HepG2 (cell line): ENCODE results near the gene CHRNB2. TPM values are rescaled to one million over a fixed set of nuclear protein-coding genes. Genes with fewer than 3 reads are reported as not detected.

Source experiments
- AGO1 ChIP-seq: fragments of 200-400 bp; formaldehyde crosslinking; IDR thresholded peaks from 2 replicates; pipeline ENCODE4 v1.6.1; 2017; ENCODE audit warnings: mild to moderate bottlenecking, low read depth, low read length, moderate library complexity; ENCODE audit not compliant: poor library complexity, severe bottlenecking
- AKNA ChIP-seq: sonication (generic); formaldehyde crosslinking; IDR thresholded peaks from 2 replicates; pipeline ENCODE4 v1.4.0; 2020; ENCODE audit warnings: missing genetic modification reagents, borderline replicate concordance
- ERF ChIP-seq: IDR thresholded peaks from 2 replicates; pipeline ENCODE4 v1.6.1; 2018; ENCODE audit warnings: missing biosample characterization, missing genetic modification reagents
- GLI4 ChIP-seq: sonication (generic); formaldehyde crosslinking; IDR thresholded peaks from 2 replicates; pipeline ENCODE4 v1.5.1; 2020; ENCODE audit warnings: missing genetic modification reagents, mild to moderate bottlenecking, moderate library complexity, borderline replicate concordance
- JUN ChIP-seq: sonication (generic); formaldehyde crosslinking; IDR thresholded peaks from 2 replicates; pipeline ENCODE4 v1.4.0; 2020; ENCODE audit warnings: mild to moderate bottlenecking, missing genetic modification reagents
- MZF1 ChIP-seq: sonication (generic); formaldehyde crosslinking; IDR thresholded peaks from 2 replicates; pipeline ENCODE4 v1.8.1; 2023; ENCODE audit warnings: mild to moderate bottlenecking, missing genetic modification reagents, borderline replicate concordance
- SOX13 ChIP-seq, 3 experiments: fragments of 450-650 bp in 1 of 3; sonication (generic) in 1 of 3; formaldehyde crosslinking in 1 of 3; IDR thresholded peaks in 2 of 3; conservative IDR thresholded peaks in 1 of 3; 2 replicates each; pipeline versions ENCODE4 v1.5.0 to v1.6.1; 2016 to 2020; ENCODE audit warnings: antibody characterized with exemption in 1 of 3, mild to moderate bottlenecking in 1 of 3, missing compliant biosample characterization in 1 of 3, missing genetic modification reagents in 1 of 3, moderate library complexity in 1 of 3
- YEATS2 ChIP-seq: sonication (generic); formaldehyde crosslinking; IDR thresholded peaks from 2 replicates; pipeline ENCODE4 v1.4.0; 2020; ENCODE audit warnings: missing genetic modification reagents, borderline replicate concordance
- ZBED4 ChIP-seq: sonication (generic); formaldehyde crosslinking; IDR thresholded peaks from 2 replicates; pipeline ENCODE4 v1.4.0; 2020; ENCODE audit warnings: missing genetic modification reagents, borderline replicate concordance
- ZNF431 ChIP-seq: sonication (generic); formaldehyde crosslinking; IDR thresholded peaks from 2 replicates; pipeline ENCODE4 v1.9.0; 2022; ENCODE audit warnings: missing genetic modification reagents, low read depth, mild to moderate bottlenecking, borderline replicate concordance
- ZNF552 ChIP-seq: sonication (generic); formaldehyde crosslinking; IDR thresholded peaks from 2 replicates; pipeline ENCODE4 v1.9.0; 2022; ENCODE audit warnings: missing genetic modification reagents, mild to moderate bottlenecking, borderline replicate concordance
- ZNF7 ChIP-seq: IDR thresholded peaks from 2 replicates; pipeline ENCODE4 v1.6.1; 2016; ENCODE audit warnings: missing biosample characterization, missing genetic modification reagents
- ZNF761 ChIP-seq: sonication (generic); formaldehyde crosslinking; conservative IDR thresholded peaks from 2 replicates; pipeline ENCODE4 v1.4.0; 2020; ENCODE audit warnings: mild to moderate bottlenecking, missing genetic modification reagents
- ZNF772 ChIP-seq: sonication (generic); formaldehyde crosslinking; IDR thresholded peaks from 2 replicates; pipeline ENCODE4 v1.5.0; 2020; ENCODE audit warnings: mild to moderate bottlenecking, missing genetic modification reagents
- ZNF879 ChIP-seq: sonication (generic); formaldehyde crosslinking; IDR thresholded peaks from 2 replicates; pipeline ENCODE4 v1.8.1; 2023; ENCODE audit warnings: missing genetic modification reagents
- ZSCAN5A ChIP-seq: sonication (generic); formaldehyde crosslinking; IDR thresholded peaks from 2 replicates; pipeline ENCODE4 v1.8.0; 2022; ENCODE audit warnings: mild to moderate bottlenecking, missing genetic modification reagents, borderline replicate concordance
- polyA plus RNA-seq, 8 experiments: library from polyadenylated mRNA; depleted of rRNA in 3 of 8; stranded (reverse) in 7 of 8; unstranded in 1 of 8; fragments of >200 nt; fragmentation: Illumina TruSeq in 4 of 8; extraction: Trizol in 4 of 8; gene quantifications; 2 replicates each; pipeline versions ENCODE4 v1.2.1 to v1.2.3, GENCODE V29; 2011 to 2016; ENCODE audit warnings: low read depth in 4 of 8, missing spikeins in 1 of 8, mixed read lengths in 1 of 8; ENCODE audit not compliant: insufficient read depth in 1 of 8
- total RNA-seq, 5 experiments: library from RNA; depleted of rRNA; stranded (reverse); fragments of >200 nt; fragmentation: Illumina TruSeq; extraction: Trizol; gene quantifications; 2 replicates each; pipeline ENCODE4 v1.2.3, GENCODE V29; 2016; ENCODE audit warnings: low read depth in 1 of 5

Gene CHRNB2
- total and polyA plus RNA-seq, 2 of the 13 experiments (the other 11 are each of a cell fraction or from before 2014, with no cell fraction given) = 0.03 to 0.07 TPM

- 0 out of 2 replicates have a peak, but pooled peaks have one; percentile 51 for TF ChIP-seq ZBED4
- no peak for TF ChIP-seq ZNF761 (CRISPR knock-in tag)
- TF ChIP-seq SOX13 (IDR thresholded peaks at IDR 0.05) = no peak
- TF ChIP-seq SOX13 (CRISPR knock-in tag; conservative IDR thresholded peaks at IDR 0.05 in 1 of 2, IDR thresholded peaks at IDR 0.05 in 1 of 2) = no peak; a peak in 1 of 4 replicates
- TF ChIP-seq ERF (CRISPR knock-in tag) = peak; percentile 36; the same call in 1 of the 2 replicates
- no peak for TF ChIP-seq ZNF7 (CRISPR knock-in tag)
- no peak for TF ChIP-seq AKNA (CRISPR knock-in tag)
- TF ChIP-seq ZSCAN5A (CRISPR knock-in tag) = no peak
- no peak for TF ChIP-seq JUN (CRISPR knock-in tag)
- no peak; the same call in 1 of the 2 replicates for TF ChIP-seq GLI4 (CRISPR knock-in tag)
- no peak for TF ChIP-seq ZNF772
- no peak for TF ChIP-seq MZF1 (CRISPR knock-in tag)
- no peak for TF ChIP-seq YEATS2 (CRISPR knock-in tag)
- no peak for TF ChIP-seq ZNF431 (CRISPR knock-in tag)
- no peak for TF ChIP-seq ZNF552 (CRISPR knock-in tag)
- no peak for TF ChIP-seq AGO1
- no peak for TF ChIP-seq ZNF879 (CRISPR knock-in tag)
Observed at GRCh38 chr1:154607609-154608396, 40.2 kb downstream of the CHRNB2 start, which contains the start of gene ADAR (continued).
